GM12872 (cell line): Measurements from ENCODE around the gene FNBP1.

Experiments
- CTCF ChIP-seq: IDR thresholded peaks from 3 replicates; pipeline ENCODE4 v1.5.1; 2011; ENCODE audit warnings: low read depth, mild to moderate bottlenecking, low read length, moderate library complexity; ENCODE audit not compliant: insufficient read depth

Gene FNBP1

GRCh38 chr9:130018265-130018664 lies 24.7 kb downstream of the FNBP1 start:
- no peak for TF ChIP-seq CTCF

DNA sequence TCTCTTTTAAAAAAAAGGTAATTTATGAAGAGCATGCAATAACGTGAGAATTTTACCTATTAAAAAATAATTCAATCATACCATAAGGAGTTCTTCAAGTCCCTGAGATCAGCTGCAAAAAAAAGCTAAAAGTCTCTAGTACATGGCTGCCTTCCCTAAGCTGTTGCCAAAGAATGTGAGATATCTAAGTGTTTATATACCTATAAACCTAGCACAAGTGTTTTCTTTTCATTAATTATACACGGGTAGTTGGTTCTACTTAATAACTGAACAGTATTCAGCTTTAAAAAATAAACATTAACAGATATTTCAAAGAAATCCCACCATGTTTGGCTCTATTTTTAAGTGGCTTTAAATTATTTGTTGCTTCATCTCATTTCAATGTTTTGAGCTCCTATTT lies 25.9 kb downstream of the FNBP1 start:
- TF ChIP-seq CTCF = no peak

DNA sequence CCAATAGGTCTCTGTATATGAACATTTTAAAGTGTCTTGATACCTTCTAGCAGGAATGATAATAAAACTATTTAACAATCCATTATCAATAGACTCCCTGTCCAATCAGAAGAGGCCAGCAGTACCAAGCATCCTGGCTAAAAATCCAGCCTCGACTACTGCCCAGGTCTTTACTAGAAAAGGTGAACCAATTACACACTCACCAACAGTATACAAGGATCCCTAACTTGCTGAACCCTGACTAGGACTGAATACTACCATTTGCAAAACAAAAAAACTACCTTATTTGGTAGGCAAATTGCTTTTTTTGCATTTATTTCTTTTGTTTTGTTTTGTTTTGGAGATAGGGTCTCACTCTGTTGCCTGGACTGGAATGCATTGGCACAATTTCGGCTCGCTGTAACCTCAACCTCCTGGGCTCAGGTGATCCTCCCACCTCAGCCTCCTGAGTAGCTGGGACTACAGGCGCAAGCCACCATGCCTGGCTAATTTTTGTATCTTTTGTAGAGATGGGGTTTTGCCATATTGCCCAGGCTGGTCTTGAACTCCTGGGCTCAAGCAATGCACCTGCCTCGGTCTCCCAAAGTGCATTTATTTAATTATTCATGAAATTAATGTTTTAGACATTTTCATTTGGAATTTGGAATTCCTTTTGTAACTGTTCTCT lies 27.5 kb downstream of the FNBP1 start:
- TF ChIP-seq CTCF = no peak

GRCh38 chr9:130013326-130013725 lies 29.7 kb downstream of the FNBP1 start:
- TF ChIP-seq CTCF = no peak

DNA sequence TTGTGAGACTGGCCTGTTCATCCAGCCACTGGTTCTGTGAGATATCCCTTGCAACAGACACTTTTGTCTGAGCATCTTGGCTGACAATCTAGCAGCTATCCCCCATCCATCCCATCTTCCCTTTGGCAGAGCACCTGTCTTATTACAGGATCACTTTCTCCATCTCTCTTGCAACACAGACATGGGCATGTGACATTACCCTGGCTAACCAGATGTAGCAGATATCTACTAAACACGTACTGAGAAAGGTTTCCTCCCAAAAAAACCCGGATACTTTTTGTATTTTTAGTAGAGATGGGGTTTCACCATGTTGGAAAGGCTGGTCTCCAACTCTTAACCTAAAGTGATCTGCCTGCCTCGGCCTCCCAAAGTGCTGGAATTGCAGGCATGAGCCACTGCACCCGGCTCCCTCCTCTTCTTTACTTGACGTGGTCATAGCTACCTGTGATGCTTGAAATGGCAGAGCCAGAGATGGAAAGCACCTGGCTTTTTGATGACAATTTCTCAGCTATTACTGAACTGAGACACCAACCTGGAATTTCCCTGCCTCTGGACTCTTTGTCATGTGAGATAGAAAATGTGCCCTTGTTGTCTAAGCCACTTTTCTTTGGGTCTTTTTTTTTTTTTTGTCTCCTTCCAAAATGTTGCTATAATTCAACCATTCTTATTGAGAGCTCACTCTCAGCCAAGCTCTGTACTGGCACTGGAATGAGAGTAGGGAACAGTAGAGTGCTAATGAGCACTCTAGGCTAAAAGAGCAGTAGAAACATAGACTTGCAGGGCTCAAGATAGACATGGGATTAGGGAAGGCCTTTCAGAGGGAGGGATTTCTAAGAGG lies 32.6 kb downstream of the FNBP1 start:
- TF ChIP-seq CTCF = no peak

DNA sequence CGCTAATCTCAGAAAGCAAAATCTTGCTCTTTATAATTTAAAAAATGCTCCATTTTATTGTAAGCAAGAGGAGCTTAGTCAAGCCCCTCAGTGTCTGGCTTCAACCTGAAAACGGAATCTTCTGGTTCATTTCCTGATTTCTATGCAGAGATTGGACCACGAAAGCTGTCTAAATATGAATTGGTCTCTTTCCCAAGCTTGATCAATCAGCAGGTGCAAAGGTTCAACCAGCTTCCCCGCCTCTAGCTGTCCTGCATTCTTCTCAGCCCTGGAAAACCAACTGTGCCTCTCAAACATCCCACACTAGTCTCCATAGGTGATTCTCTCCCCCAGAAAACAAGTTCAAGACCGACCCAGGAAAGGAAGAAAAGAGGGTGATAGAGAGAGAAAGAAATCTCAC lies 34.5 kb downstream of the FNBP1 start:
- TF ChIP-seq CTCF = no peak

- no peak for TF ChIP-seq CTCF
Measured at GRCh38 chr9:130003943-130004552, 38.9 kb downstream of the FNBP1 start.
